Measurements from ENCODE around the gene TMEM150B.

Gene TMEM150B

DNA sequence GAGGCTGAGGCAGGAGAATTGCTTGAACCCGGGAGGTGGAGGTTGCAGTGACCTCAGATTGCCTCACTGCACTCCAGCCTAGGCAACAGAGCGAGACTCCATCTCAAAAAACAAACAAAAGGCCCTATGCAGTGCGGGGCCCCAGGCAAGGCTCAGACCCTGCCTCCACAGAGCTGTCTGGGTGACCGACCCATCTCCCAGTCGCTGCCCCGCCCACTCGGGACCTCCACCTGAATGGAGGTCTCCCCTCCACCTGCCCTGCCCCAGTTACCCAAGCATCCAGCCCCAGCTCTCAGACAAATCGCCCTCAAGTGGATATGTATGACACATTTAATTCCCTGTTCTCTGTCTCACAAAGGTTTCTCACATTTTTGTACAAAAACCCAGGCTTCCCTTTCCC is 40.1 kb upstream of the TMEM150B start:
- H3K27me3 ChIP-seq (ENCODE audit: control insufficient read depth, insufficient read depth, low read length): no peaks in the 10 kb centered on the region
- no peaks in the 10 kb centered on the region for H3K9me3 ChIP-seq (ENCODE audit: control insufficient read depth, insufficient read depth, low read length)
- H3K9ac ChIP-seq (ENCODE audit: low read depth, low read length): no peak overlapping the region
- no peak overlapping the region for H3K4me3 ChIP-seq (ENCODE audit: low read depth, low read length)
- H3K36me3 ChIP-seq (ENCODE audit: control insufficient read depth, insufficient read depth, low read length): no peaks in the 10 kb centered on the region
- no peaks in the 10 kb centered on the region for H3K4me1 ChIP-seq (ENCODE audit: control insufficient read depth, insufficient read depth, low read length)

DNA sequence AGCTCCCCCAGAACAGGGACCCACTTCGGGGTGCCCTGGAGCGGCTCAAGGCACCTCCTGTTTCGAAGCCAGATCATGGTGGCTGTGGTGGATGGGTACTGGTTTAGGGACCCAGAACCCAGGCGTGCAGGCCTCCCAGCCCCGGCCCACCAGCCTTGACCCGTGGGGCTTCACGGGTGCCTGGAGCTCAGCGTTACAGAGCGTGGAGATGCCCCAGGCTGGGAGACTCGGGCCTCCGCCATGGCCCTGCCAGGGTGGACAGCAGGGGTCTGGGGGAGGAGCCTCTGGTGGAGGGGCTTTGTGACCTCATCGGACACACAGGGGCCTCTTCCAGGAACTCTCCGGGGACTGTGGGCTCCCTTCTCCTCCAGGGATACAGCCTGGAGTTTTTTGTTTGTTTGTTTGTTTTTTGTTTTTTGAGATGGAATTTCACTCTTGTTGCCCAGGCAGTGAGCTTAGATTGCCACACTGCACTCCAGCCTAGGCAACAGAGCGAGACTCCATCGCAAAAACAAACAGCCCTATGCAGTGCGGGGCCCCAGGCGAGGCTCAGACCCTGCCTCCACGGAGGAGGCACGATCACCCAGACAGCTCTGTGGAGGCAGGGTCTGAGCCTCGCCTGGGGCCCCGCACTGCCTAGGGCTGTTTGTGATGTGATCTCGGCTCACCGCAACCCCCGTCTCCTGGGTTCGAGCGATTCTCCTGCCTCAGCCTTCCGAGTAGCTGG is 38.0 kb upstream of the TMEM150B start, which contains the start of gene GARIN5B:
GARIN5B (minus strand) TSS at position 271 of the 727 bp plus-strand sequence; CDS start at position 77, 194 bp downstream.
- no peaks in the 10 kb centered on the region for H3K4me1 ChIP-seq (ENCODE audit: control insufficient read depth, insufficient read depth, low read length)
- no peak within 1 kb of the TSS for H3K4me3 ChIP-seq (ENCODE audit: low read depth, low read length)
- H3K9me3 ChIP-seq (ENCODE audit: control insufficient read depth, insufficient read depth, low read length): no peaks in the 10 kb centered on the region
- peak within 1 kb of the TSS; percentile 24 for H3K9ac ChIP-seq (ENCODE audit: low read depth, low read length)
- no peaks in the 10 kb centered on the region for H3K36me3 ChIP-seq (ENCODE audit: control insufficient read depth, insufficient read depth, low read length)
- H3K27me3 ChIP-seq (ENCODE audit: control insufficient read depth, insufficient read depth, low read length): no peaks in the 10 kb centered on the region

DNA sequence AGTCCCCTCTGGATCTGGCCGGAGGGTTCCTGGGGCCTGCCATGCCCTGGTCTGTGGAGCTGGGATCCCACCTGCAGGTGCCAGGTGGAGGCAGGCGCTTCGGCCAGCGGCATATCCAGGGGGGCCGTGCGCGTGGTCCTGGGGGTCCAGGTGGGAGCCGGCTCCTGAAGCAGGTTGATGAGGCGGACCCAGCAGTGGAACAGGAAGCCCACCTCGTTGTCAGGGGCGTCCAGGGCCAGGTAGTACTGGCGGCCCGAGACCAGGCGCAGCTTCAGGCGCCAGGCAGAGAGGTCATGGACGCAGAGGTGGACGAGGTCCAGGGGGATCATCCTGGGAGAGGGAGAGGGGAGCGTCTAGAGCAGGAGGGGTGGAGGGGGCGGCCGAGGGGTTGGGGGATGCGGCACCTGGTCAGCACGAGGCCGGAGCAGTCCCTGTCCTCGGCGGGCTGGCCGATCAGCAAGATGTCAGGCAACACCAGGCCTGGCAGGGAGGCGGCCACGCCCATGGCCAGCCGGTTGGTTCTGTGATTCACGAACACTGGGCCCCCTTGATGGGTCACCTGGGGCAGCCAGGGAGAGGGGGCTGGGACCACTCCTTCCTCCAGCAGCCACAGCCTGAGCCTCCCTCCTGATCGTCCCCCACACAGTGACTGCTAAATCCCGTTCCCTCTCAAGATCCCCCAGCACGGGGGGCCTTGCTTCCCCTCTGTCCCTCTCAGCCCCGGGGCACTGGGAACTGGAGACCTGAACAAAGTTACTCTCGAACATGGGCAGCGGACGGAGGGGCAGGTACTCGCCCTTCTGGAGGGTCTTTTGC is 37.2 kb upstream of the TMEM150B start:
- Histone ChIP-seq H3K9ac (ENCODE audit: low read depth, low read length) (no peak overlapping the region), H3K9me3 (ENCODE audit: control insufficient read depth, insufficient read depth, low read length) (no peaks in the 10 kb centered on the region), H3K4me1 (ENCODE audit: control insufficient read depth, insufficient read depth, low read length) (no peaks in the 10 kb centered on the region), H3K27me3 (ENCODE audit: control insufficient read depth, insufficient read depth, low read length) (peaks cover 1% of the 10 kb centered on the region), H3K4me3 (ENCODE audit: low read depth, low read length) (no peak overlapping the region), H3K36me3 (ENCODE audit: control insufficient read depth, insufficient read depth, low read length) (no peaks in the 10 kb centered on the region)

DNA sequence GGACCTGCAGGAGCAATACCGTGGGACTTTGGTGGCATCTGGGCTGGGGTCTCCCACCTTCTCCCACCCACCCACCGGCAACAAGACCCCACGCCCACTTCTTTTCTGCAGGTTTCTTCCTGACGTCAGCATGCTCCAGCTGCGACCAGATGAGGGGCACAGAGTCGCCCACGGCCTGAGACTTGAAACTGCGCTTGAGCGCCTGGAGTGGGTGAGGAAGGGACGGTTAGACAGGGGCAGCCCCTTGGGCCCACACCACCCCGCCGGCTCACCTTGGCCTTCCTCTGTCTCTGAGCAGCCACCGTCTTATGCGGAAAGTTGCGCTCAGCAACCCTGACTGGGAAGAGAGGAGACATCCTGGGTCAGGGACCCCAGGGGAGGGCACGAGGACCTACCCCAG is 35.8 kb upstream of the TMEM150B start:
- Histone ChIP-seq H3K4me1 (ENCODE audit: control insufficient read depth, insufficient read depth, low read length) (no peaks in the 10 kb centered on the region), H3K9ac (ENCODE audit: low read depth, low read length) (no peak overlapping the region), H3K27me3 (ENCODE audit: control insufficient read depth, insufficient read depth, low read length) (peaks cover 10% of the 10 kb centered on the region)

DNA sequence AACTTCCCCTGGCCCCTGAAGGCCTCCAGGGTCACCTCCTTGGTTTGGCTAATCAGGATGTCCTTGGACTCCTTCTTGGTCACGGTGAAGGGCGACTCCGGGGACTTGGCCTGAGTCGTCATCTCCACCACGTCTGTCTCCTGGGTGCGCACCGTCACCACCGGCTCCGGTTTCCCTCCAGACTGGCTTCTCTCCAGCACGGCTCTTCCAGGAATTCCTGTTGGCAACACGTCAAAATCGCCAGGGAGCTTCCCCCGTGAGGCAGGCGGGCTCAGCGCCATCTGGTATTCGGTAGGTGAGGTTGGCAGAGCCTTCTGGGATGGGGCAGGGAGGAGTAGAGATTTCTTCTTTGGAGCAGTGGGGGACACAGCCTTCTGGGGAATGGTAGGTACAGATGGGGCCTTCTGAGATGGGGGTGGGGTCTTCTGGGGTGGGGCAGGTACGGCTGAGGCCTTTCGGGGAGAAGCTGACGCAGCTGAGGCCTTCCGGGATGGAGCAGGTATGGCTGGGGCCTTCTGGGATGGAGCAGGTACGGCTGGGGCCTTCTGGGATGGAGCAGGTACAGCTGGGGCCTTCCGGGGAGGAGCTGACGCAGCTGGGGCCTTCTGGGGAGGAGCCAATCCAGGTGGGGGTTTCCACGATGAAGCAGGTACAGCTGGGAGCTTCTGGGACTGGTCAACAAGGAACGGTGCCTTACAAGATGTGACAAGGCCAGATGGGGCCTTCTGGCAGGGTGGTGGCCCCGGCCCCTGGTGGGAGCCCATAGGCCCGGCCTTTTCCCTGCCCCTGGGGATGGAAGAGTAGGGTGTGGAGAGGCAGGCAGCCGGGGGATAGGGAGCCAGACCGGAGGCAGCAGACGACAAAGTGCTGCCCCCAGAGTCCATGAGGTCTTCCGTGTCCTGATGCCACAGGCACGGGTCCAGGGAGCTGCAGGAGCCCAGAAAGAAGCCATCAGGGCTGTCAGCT is 34.1 kb upstream of the TMEM150B start:
- no peak overlapping the region for H3K4me3 ChIP-seq (ENCODE audit: low read depth, low read length)
- peaks cover 18% of the 10 kb centered on the region for H3K27me3 ChIP-seq (ENCODE audit: control insufficient read depth, insufficient read depth, low read length)
- H3K9me3 ChIP-seq (ENCODE audit: control insufficient read depth, insufficient read depth, low read length): no peaks in the 10 kb centered on the region
- H3K36me3 ChIP-seq (ENCODE audit: control insufficient read depth, insufficient read depth, low read length): no peaks in the 10 kb centered on the region
- H3K9ac ChIP-seq (ENCODE audit: low read depth, low read length): no peak overlapping the region
- H3K4me1 ChIP-seq (ENCODE audit: control insufficient read depth, insufficient read depth, low read length): no peaks in the 10 kb centered on the region

More for the DNA sequence above, 35.8 kb upstream of the TMEM150B start:
- no peaks in the 10 kb centered on the region for H3K9me3 ChIP-seq (ENCODE audit: control insufficient read depth, insufficient read depth, low read length)
- no peak overlapping the region for H3K4me3 ChIP-seq (ENCODE audit: low read depth, low read length)
- H3K36me3 ChIP-seq (ENCODE audit: control insufficient read depth, insufficient read depth, low read length): no peaks in the 10 kb centered on the region

DNA sequence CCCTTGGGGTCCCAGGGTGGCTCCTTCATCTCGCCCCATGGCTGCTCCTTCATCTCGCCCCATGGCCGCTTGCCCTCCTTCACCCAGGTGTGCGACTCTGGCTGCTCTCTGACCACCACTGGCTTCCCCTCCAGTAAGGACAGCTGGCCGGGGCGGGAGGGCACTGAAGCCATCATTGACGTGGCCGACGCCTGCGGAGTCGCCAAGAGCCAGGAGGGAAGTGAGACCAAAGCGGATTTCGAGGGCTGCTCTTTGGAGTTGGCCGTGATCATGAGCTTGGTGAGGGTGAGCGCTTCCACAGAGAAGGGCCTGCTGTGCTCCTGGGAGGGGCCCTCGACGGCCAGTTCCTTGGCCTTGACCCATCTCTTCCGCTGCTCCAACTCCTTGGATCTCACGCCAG is 33.4 kb upstream of the TMEM150B start:
- Histone ChIP-seq H3K4me1 (ENCODE audit: control insufficient read depth, insufficient read depth, low read length) (no peaks in the 10 kb centered on the region), H3K9me3 (ENCODE audit: control insufficient read depth, insufficient read depth, low read length) (no peaks in the 10 kb centered on the region), H3K9ac (ENCODE audit: low read depth, low read length) (no peak overlapping the region), H3K4me3 (ENCODE audit: low read depth, low read length) (no peak overlapping the region), H3K36me3 (ENCODE audit: control insufficient read depth, insufficient read depth, low read length) (no peaks in the 10 kb centered on the region), H3K27me3 (ENCODE audit: control insufficient read depth, insufficient read depth, low read length) (peaks cover 19% of the 10 kb centered on the region)

DNA sequence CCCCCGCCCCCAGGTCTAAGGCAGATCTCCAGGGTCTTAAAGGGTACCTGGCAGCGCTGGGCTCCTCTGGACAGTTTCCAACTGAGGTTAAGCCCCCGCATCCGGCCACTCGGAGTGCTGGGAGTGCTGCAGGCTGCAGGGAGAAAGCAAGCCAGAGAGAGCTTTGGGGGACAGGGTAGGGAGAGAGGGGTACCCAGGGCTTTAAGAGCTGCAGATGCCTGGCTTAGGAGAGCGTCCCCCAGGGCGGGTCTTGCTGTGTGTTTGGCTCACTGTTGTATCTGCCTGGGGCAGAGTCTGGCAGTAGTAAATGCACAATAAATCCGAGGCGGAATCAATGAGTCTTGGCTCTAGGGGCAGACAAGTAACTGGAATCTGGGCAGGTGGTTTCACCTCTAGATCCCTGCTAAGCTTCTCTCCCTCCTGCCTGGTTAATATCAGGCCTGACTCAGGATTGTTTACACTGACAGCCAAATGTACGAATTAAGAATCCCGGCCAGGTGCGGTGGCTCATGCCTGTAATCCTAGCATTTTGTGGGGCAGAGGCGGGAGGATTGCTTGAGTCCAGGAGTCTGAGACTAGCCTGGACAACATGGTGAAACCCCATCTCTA is 30.2 kb upstream of the TMEM150B start:
- Histone ChIP-seq H3K4me3 (ENCODE audit: low read depth, low read length) (no peak overlapping the region), H3K27me3 (ENCODE audit: control insufficient read depth, insufficient read depth, low read length) (peaks cover 35% of the 10 kb centered on the region), H3K4me1 (ENCODE audit: control insufficient read depth, insufficient read depth, low read length) (peaks cover 1% of the 10 kb centered on the region), H3K9ac (ENCODE audit: low read depth, low read length) (no peak overlapping the region), H3K36me3 (ENCODE audit: control insufficient read depth, insufficient read depth, low read length) (peaks cover 8% of the 10 kb centered on the region), H3K9me3 (ENCODE audit: control insufficient read depth, insufficient read depth, low read length) (no peaks in the 10 kb centered on the region)

DNA sequence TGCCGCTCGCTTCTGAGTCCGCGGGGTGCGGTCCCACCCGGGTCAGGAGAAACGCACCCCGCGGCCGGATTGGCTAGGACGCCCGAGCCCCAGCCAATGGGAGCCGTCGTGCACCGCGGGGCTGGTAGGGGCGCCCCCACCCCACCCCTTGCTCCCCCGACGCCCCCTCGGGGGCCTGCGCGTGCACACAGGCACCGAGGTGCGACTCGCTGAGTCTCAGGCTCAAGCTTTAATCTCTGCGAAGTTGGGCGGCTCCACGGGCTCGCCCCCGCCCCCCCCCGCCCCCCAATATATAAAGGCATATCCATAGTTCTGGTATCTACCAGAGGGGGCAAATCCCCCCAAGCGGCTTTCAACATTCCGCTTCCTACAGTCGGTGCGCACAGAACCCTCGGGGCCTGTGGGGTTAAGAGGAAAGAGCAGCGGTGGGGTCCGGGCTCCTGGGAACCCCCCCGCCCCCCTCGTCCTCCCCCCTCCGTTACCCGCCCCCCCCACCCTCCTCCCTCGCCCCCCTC is 29.6 kb upstream of the TMEM150B start, which contains the start of gene COX6B2:
COX6B2 (minus strand) TSS at position 22 of the 515 bp plus-strand sequence. CDS start 198 bp downstream, outside the sequence.
- Histone ChIP-seq H3K4me1 (ENCODE audit: control insufficient read depth, insufficient read depth, low read length) (peaks cover 5% of the 10 kb centered on the region), H3K9me3 (ENCODE audit: control insufficient read depth, insufficient read depth, low read length) (no peaks in the 10 kb centered on the region), H3K27me3 (ENCODE audit: control insufficient read depth, insufficient read depth, low read length) (peaks cover 35% of the 10 kb centered on the region), H3K4me3 (ENCODE audit: low read depth, low read length) (peak within 1 kb of the TSS; percentile 59), H3K36me3 (ENCODE audit: control insufficient read depth, insufficient read depth, low read length) (peaks cover 12% of the 10 kb centered on the region), H3K9ac (ENCODE audit: low read depth, low read length) (no peak within 1 kb of the TSS)

DNA sequence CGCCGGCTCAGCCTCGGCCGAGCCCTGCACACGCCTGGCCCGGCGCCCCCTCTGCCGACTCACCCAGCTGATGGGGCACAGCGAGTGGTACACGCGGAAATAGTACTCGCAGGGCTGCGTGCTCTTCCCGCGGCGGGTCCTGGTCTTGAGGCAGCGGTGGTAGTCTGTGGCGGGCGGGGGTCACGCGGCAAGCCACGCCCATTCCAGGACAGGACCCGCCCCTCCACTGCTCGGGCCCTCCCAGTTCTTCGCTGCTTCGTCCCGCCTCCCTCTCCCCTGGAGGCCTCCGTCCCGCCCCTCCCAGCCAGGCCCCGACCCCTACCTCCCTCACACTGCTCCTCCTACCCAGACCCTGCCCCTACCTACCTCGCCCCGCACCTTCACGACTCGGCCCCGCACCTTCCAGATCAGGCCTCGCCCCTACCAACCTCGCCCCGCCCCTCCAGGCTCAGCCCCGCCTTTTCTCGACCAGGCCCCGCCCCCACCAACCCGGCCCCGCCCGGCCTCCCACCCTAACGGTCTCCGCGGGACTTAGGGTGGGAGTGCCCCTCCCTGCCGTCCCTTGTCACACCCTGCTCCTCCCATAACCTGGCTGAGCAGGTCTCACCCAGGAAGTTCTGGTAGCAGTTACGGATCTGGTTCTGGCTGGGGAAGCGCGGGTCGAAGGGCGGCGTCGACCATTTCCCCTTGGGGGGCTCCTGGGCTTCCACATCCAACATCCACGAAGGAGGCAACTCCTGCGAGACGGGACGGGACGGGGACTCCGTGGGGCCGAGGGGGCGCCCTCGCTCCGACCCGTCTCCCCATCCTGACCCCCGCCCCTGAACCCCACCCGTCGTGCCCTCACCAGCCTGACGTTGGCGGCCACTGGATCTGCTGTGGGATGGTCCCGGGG is 28.9 kb upstream of the TMEM150B start:
- peaks cover 35% of the 10 kb centered on the region for H3K27me3 ChIP-seq (ENCODE audit: control insufficient read depth, insufficient read depth, low read length)

DNA sequence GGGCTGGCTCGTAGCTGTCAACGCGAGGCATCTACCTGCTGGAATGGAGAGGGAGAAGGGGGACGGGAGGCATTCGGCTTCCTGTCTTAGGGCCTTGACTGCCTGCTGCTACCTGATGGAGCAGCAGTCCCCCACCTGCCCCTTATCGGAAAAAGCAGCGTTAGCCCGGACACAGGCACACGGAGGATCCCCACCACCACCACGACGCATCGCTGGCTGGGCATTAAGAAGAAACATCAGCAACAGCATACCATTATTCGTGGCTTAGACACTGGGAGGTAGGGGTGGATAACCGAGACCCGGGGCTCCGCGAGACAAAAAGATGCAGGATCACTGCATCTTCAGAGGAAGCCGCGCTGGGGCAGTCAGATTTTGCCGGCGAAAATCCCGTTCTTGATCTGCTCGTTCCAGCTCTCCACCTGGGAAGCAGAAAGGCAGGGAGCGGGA is 28.2 kb upstream of the TMEM150B start:
- Histone ChIP-seq H3K4me1 (ENCODE audit: control insufficient read depth, insufficient read depth, low read length) (peaks cover 9% of the 10 kb centered on the region), H3K36me3 (ENCODE audit: control insufficient read depth, insufficient read depth, low read length) (peaks cover 12% of the 10 kb centered on the region), H3K4me3 (ENCODE audit: low read depth, low read length) (peak overlapping the region; percentile 59), H3K9me3 (ENCODE audit: control insufficient read depth, insufficient read depth, low read length) (no peaks in the 10 kb centered on the region), H3K27me3 (ENCODE audit: control insufficient read depth, insufficient read depth, low read length) (peaks cover 35% of the 10 kb centered on the region), H3K9ac (ENCODE audit: low read depth, low read length) (peak overlapping the region; percentile 47)

More for the DNA sequence above, 28.9 kb upstream of the TMEM150B start:
- H3K9ac ChIP-seq (ENCODE audit: low read depth, low read length): no peak overlapping the region
- peak overlapping the region; percentile 59 for H3K4me3 ChIP-seq (ENCODE audit: low read depth, low read length)
- H3K36me3 ChIP-seq (ENCODE audit: control insufficient read depth, insufficient read depth, low read length): peaks cover 12% of the 10 kb centered on the region
- no peaks in the 10 kb centered on the region for H3K9me3 ChIP-seq (ENCODE audit: control insufficient read depth, insufficient read depth, low read length)
- peaks cover 5% of the 10 kb centered on the region for H3K4me1 ChIP-seq (ENCODE audit: control insufficient read depth, insufficient read depth, low read length)

Measured in iPS-15b (cell line).